Upper lobe of left lung (tissue), 6 donors: ENCODE measurements around the gene TAF5. TPM values are rescaled to one million over a fixed set of nuclear protein-coding genes. Genes with fewer than 3 reads are reported as not detected.

ENCODE experiments used
- ATAC-seq, 2 donors: fragments of 200-7000 bp; cut with Tn5 transposase; one replicate each; pipeline ENCODE4 v1.9.1; 2022; ENCODE audit warnings: mild to moderate bottlenecking in 2 of 2, moderate library complexity in 2 of 2; ENCODE audit not compliant: low FRiP score in 2 of 2
- DNase-seq, 2 donors: peaks; one replicate each; pipeline ENCODE4 v3.0.0-alpha.2; 2019 to 2020
- H3K27ac ChIP-seq, 4 donors: fragments of 200-600 bp; sonication (generic); one replicate each; pipeline ENCODE4 v1.5.1; 2016 to 2019
- H3K27me3 ChIP-seq, 4 donors: fragments of 200-600 bp; sonication (generic); one replicate each; pipeline ENCODE4 v1.5.1; 2017 to 2019
- H3K36me3 ChIP-seq, 4 donors: fragments of 200-600 bp; sonication (generic); one replicate each; pipeline ENCODE4 v1.5.1; 2016 to 2019
- H3K4me1 ChIP-seq, 4 donors: fragments of 200-600 bp; sonication (generic); one replicate each; pipeline ENCODE4 v1.5.1; 2018 to 2019
- H3K4me3 ChIP-seq, 4 donors: fragments of 200-600 bp; sonication (generic); one replicate each; pipeline ENCODE4 v1.5.1; 2017 to 2019; ENCODE audit warnings: mild to moderate bottlenecking in 2 of 4, moderate library complexity in 1 of 4
- H3K9me3 ChIP-seq, 4 donors: fragments of 200-600 bp; sonication (generic); one replicate each; pipeline ENCODE4 v1.5.1; 2018 to 2019
- EP300 ChIP-seq, 4 donors: sonication (generic); formaldehyde crosslinking; IDR thresholded peaks; one replicate each; pipeline ENCODE4 v1.5.1; 2017; ENCODE audit warnings: antibody characterized with exemption in 4 of 4, control low read depth in 2 of 4
- POLR2A ChIP-seq, 4 donors: fragments of 450-650 bp; IDR thresholded peaks; one replicate each; pipeline ENCODE4 v1.5.1; 2016 to 2017; ENCODE audit warnings: antibody characterized with exemption in 4 of 4, mild to moderate bottlenecking in 2 of 4
- POLR2AphosphoS5 ChIP-seq, 2 donors: sonication (generic); formaldehyde crosslinking; IDR thresholded peaks; one replicate each; pipeline ENCODE4 v1.5.1; 2017; ENCODE audit warnings: antibody characterized with exemption in 2 of 2
- WGBS, 2 donors: methylation state at CpG; one replicate each; pipeline ENCODE4 v1.1.5; 2017 to 2018; 5-methylcytosine and 5-hydroxymethylcytosine counted together
- total RNA-seq, 6 donors: library from RNA; depleted of rRNA in 4 of 6; stranded (reverse); fragments of >200 nt in 4 of 6; gene quantifications; one replicate each; pipeline versions ENCODE4 v1.1.0 to v1.2.1, GENCODE V29; 2016 to 2021
- TF ChIP-seq, protein P1 (sequence below), 6 experiments: fragments of 450-650 bp in 4 of 6; fragments of 200-600 bp in 2 of 6; sonication (generic) in 2 of 6; IDR thresholded peaks; one replicate each; pipeline ENCODE4 v1.5.1; 2016 to 2019; ENCODE audit warnings: antibody characterized with exemption in 6 of 6
- donor health status: DM: no; HTN: no; CAD: no; lungs with moderate emphysema.
- donor health status: DM: no; HTN: yes; CAD: no; lungs with severe emphysema.

TAF5 gene
- total RNA-seq, 6 donors from 2014 or later = 1.1 to 7.6 (median 4.4) TPM

DNA sequence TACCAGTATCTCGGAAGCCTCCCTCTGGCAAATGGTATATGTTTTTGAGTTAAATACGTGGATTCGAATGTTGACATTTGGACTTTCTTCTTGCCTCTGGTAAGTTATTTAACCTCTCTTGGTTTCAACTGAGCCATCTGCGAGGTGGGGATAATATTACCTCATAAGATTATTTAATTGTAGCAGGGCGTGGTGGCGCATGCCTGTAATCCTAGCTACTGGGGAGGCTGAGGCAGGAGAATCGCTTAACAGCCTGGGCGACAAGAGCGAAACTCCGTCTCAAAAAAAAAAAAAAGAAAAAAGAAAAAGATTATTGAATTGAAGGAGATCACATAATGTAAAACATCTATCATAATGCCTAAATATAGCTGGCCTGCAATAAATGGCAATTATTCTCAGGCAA is 396 bp upstream of the TAF5 start:
- ATAC-seq = no peak
- WGBS, 2 donors = 56 to 61% methylated on average over 10 of the region's 10 CpGs
- H3K9me3 ChIP-seq = no peaks in the 10 kb centered on the region
- H3K27me3 ChIP-seq = no peaks in the 10 kb centered on the region
- no peak for DNase-seq
- peak overlapping the region; percentile 87 to 100 (median 98) for H3K4me3 ChIP-seq
- TF ChIP-seq POLR2A (IDR thresholded peaks at IDR 0.05) (no peak), EP300 (IDR thresholded peaks at IDR 0.05) (no peak), POLR2AphosphoS5 (IDR thresholded peaks at IDR 0.05) (no peak)
- TF ChIP-seq, protein P1, sequence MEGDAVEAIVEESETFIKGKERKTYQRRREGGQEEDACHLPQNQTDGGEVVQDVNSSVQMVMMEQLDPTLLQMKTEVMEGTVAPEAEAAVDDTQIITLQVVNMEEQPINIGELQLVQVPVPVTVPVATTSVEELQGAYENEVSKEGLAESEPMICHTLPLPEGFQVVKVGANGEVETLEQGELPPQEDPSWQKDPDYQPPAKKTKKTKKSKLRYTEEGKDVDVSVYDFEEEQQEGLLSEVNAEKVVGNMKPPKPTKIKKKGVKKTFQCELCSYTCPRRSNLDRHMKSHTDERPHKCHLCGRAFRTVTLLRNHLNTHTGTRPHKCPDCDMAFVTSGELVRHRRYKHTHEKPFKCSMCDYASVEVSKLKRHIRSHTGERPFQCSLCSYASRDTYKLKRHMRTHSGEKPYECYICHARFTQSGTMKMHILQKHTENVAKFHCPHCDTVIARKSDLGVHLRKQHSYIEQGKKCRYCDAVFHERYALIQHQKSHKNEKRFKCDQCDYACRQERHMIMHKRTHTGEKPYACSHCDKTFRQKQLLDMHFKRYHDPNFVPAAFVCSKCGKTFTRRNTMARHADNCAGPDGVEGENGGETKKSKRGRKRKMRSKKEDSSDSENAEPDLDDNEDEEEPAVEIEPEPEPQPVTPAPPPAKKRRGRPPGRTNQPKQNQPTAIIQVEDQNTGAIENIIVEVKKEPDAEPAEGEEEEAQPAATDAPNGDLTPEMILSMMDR (IDR thresholded peaks at IDR 0.05) = no peak
- H3K27ac ChIP-seq = peak overlapping the region; percentile 87 to 93 (median 90)
- peaks cover 6 to 19% (median 14%) of the 10 kb centered on the region in 4 donors for H3K4me1 ChIP-seq
- H3K36me3 ChIP-seq = no peaks in the 10 kb centered on the region

DNA sequence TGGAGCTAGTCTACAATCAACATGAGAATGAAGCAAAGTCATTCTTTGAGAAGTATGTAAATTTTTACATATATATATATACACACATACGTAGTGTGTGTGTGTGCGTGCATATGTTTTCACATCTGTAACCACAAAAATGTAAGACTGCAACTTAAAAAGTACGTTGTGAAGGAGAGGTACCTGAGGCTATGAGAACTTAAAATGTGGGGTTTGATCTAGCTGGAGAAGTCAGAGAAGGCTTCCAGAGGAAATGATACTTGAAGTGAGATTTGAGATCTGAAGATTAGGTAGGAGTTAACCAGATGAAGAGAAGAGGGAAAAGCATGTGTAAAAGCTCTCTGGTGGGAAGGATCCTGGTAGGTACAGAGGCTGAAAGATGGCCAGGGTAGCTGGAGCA is 5.8 kb downstream of the TAF5 start:
- H3K9me3 ChIP-seq = no peaks in the 10 kb centered on the region
- WGBS, 2 donors = 87 to 92% methylated on average over 3 of the region's 3 CpGs
- TF ChIP-seq, protein P1 (IDR thresholded peaks at IDR 0.05) = no peak
- TF ChIP-seq POLR2AphosphoS5 (IDR thresholded peaks at IDR 0.05) (no peak), EP300 (IDR thresholded peaks at IDR 0.05) (no peak), POLR2A (IDR thresholded peaks at IDR 0.05) (no peak)
- no peak overlapping the region for H3K27ac ChIP-seq
- DNase-seq (no peak), ATAC-seq (no peak)
- no peak overlapping the region for H3K4me3 ChIP-seq
- H3K36me3 ChIP-seq = peaks cover 15 to 49% (median 30%) of the 10 kb centered on the region in 4 donors
- peaks cover 6 to 16% (median 14%) of the 10 kb centered on the region in 4 donors for H3K4me1 ChIP-seq
- no peaks in the 10 kb centered on the region for H3K27me3 ChIP-seq

DNA sequence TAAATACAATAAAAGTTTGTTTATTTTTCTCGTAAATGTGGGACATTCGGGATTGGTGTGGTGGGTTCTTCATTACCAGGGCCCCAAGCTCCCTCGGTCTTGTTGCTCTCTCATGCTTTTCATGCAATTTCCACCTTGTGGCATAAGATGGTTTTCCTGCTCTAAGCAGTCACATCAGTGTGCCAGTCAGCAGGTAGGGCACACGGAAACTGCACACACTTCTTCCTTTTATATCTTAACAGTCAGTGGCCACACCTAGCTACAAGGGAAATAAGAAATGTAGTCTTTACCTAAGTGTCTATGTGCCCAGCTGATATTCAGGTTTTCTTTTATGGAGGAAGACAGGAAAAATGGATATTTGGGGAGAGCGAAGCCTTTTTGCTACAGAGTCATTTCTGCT is 6.5 kb downstream of the TAF5 start:
- H3K27me3 ChIP-seq = no peaks in the 10 kb centered on the region
- TF ChIP-seq EP300 (IDR thresholded peaks at IDR 0.05) (no peak), POLR2A (IDR thresholded peaks at IDR 0.05) (no peak), POLR2AphosphoS5 (IDR thresholded peaks at IDR 0.05) (no peak)
- TF ChIP-seq, protein P1 (IDR thresholded peaks at IDR 0.05) = no peak
- H3K9me3 ChIP-seq = no peaks in the 10 kb centered on the region
- peaks cover 2 to 8% (median 8%) of the 10 kb centered on the region in 4 donors for H3K4me1 ChIP-seq
- 87 to 92% methylated on average over 5 of the region's 5 CpGs for WGBS, 2 donors
- H3K36me3 ChIP-seq = peaks cover 15 to 56% (median 36%) of the 10 kb centered on the region in 4 donors
- H3K4me3 ChIP-seq = no peak overlapping the region
- no peak overlapping the region for H3K27ac ChIP-seq
- no peak for ATAC-seq
- no peak for DNase-seq

DNA sequence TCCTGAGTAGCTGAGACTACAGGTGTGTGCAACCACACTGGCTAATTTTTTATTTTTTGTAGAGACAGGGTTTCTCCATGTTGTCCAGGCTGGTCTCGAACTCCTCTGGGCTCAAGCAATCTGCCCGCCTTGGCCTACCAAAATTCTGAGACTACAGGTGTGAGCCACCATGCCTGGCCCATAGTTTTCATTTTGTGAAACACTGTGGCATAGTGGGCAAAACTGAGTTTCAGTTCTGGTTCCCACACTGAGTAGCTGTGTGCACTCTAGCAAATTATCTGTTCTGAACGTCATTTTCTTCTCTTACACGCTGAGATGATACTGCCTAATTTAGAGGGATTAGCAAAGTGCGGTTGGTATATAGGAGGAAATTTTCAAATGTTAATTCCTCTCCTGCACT is 15.0 kb downstream of the TAF5 start:
- Histone ChIP-seq H3K27ac (no peak overlapping the region), H3K36me3 (peaks cover 2 to 98% (median 56%) of the 10 kb centered on the region in 4 donors), H3K27me3 (no peaks in the 10 kb centered on the region), H3K4me3 (no peak overlapping the region), H3K4me1 (no peaks in the 10 kb centered on the region), H3K9me3 (no peaks in the 10 kb centered on the region)
- DNase-seq (no peak), ATAC-seq (no peak)
- WGBS, 2 donors = 93 to 100% methylated on average over 5 of the region's 5 CpGs
- TF ChIP-seq POLR2AphosphoS5 (IDR thresholded peaks at IDR 0.05) = no peak
- TF ChIP-seq, protein P1 (IDR thresholded peaks at IDR 0.05) = no peak
- no peak for TF ChIP-seq POLR2A (IDR thresholded peaks at IDR 0.05)
- TF ChIP-seq EP300 (IDR thresholded peaks at IDR 0.05) = no peak

DNA sequence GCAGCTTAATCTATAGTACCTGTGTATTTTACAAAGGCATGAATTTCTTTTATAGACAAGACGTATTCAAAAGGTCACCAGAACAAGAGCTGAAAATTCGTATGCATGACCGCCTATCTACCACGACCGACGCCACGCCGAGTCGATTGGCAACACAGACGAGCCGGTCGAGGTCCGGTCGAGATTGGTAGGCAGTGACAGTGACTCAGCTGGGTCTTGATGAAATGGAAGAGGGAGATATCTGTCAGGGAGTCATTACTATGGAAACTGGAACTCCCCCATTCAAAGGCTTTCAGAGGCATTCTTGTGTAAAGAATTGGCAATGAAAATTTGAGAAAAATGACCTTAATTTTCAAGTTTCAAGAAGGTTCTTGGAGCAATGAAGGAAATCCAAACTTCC is 26.4 kb downstream of the TAF5 start:
- Histone ChIP-seq H3K4me3 (no peak overlapping the region), H3K27me3 (no peaks in the 10 kb centered on the region), H3K4me1 (peaks cover 18 to 41% (median 28%) of the 10 kb centered on the region in 4 donors), H3K9me3 (no peaks in the 10 kb centered on the region), H3K27ac (no peak overlapping the region), H3K36me3 (peaks cover 13 to 48% (median 26%) of the 10 kb centered on the region in 4 donors)
- ATAC-seq = no peak
- WGBS, 2 donors = 84 to 86% methylated on average over 14 of the region's 14 CpGs
- DNase-seq = peak in 1 of 2 donors; percentile 46
- TF ChIP-seq POLR2A (IDR thresholded peaks at IDR 0.05) = no peak
- TF ChIP-seq, protein P1 (IDR thresholded peaks at IDR 0.05) = no peak
- TF ChIP-seq POLR2AphosphoS5 (IDR thresholded peaks at IDR 0.05) = no peak
- no peak for TF ChIP-seq EP300 (IDR thresholded peaks at IDR 0.05)
